Measurements from ENCODE around the gene CAMTA1. TPM values are rescaled to one million over a fixed set of nuclear protein-coding genes. Genes with fewer than 3 reads are reported as not detected.

CAMTA1 gene
- total and polyA plus RNA-seq, 3 experiments from 2014 or later: 60.2 to 79.0 (median 61.7) TPM

DNA sequence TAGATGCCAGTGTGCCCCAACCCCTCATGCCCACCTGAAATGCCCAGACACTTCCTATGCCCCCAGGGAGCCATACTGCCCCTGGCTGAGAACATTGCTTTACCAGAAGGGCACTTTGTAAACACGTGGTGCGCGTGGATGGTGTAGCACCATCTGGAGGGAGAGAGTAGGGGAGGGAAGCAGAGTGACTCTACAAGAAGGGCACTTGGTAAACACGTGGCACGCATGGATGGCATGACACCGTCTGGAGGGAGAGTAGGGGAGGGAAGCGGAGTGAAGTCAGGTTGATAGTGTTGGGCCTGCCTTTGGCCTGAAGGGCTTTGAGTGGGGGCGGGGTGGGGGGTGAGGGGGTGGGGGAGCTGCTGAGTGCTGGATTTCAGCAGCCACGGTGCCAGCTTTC is 661.8 kb downstream of the CAMTA1 start:
- ChIA-PET CTCF (no interaction called here), POLR2A (no interaction called here)
- no peak overlapping the region for H3K4me3 Mint-ChIP-seq
- H3K27me3 Mint-ChIP-seq: peaks cover 0 to 2% of the 10 kb centered on the region in 2 donors
- no peaks in the 10 kb centered on the region for H3K9me3 Mint-ChIP-seq
- Histone ChIP-seq H3K36me3 (ENCODE audit: insufficient read depth, low read length) (no peaks in the 10 kb centered on the region), H3K27me3 (ENCODE audit: insufficient read depth, low read length, poor library complexity, severe bottlenecking) (no peaks in the 10 kb centered on the region), H3K27ac (ENCODE audit: low read depth, low read length) (no peak overlapping the region), H3K9me3 (ENCODE audit: low read length) (no peaks in the 10 kb centered on the region), H3K4me1 (ENCODE audit: insufficient read depth, low read length) (no peaks in the 10 kb centered on the region), H3K4me3 (ENCODE audit: low read length) (no peak overlapping the region)
- no peak overlapping the region for H3K27ac Mint-ChIP-seq
- H3K4me1 Mint-ChIP-seq: no peaks in the 10 kb centered on the region
- no peak for DNase-seq
- H3K36me3 Mint-ChIP-seq: no peaks in the 10 kb centered on the region

GRCh38 chr1:7447736-7448135 is 662.5 kb downstream of the CAMTA1 start:
- Mint-ChIP-seq H3K27ac (no peak overlapping the region), H3K27me3 (peaks cover 0 to 2% of the 10 kb centered on the region in 2 donors), H3K9me3 (no peaks in the 10 kb centered on the region), H3K4me3 (no peak overlapping the region), H3K36me3 (no peaks in the 10 kb centered on the region), H3K4me1 (no peaks in the 10 kb centered on the region)
- CTCF ChIA-PET: no interaction called here
- no peaks in the 10 kb centered on the region for H3K4me1 ChIP-seq (ENCODE audit: insufficient read depth, low read length)
- no peaks in the 10 kb centered on the region for H3K36me3 ChIP-seq (ENCODE audit: insufficient read depth, low read length)
- DNase-seq: no peak
- POLR2A ChIA-PET: no interaction called here
- no peak overlapping the region for H3K27ac ChIP-seq (ENCODE audit: low read depth, low read length)
- no peaks in the 10 kb centered on the region for H3K27me3 ChIP-seq (ENCODE audit: insufficient read depth, low read length, poor library complexity, severe bottlenecking)
- H3K9me3 ChIP-seq (ENCODE audit: low read length): no peaks in the 10 kb centered on the region
- H3K4me3 ChIP-seq (ENCODE audit: low read length): no peak overlapping the region

DNA sequence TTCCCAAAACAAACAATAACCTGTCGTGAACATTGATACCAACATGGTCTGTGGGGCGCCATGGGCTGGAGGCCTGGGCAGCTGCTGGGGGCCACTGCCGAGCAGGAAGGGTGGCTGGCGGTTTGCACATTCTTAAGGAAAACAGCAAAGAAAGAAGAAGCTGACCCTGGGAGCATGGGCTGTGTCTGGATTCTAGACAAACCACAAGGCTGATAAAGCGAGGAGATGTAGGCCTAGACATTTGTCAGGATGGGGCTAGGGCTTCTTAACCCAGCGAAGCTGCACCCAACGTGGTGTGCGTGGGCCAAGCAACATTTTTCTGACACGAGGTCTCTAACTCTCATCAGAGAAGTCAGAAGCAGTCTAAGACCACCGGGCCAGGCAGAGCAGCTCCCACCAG is 663.7 kb downstream of the CAMTA1 start:
- Histone ChIP-seq H3K4me3 (ENCODE audit: low read length) (no peak overlapping the region), H3K27ac (ENCODE audit: low read depth, low read length) (no peak overlapping the region), H3K9me3 (ENCODE audit: low read length) (no peaks in the 10 kb centered on the region), H3K36me3 (ENCODE audit: insufficient read depth, low read length) (no peaks in the 10 kb centered on the region), H3K27me3 (ENCODE audit: insufficient read depth, low read length, poor library complexity, severe bottlenecking) (no peaks in the 10 kb centered on the region), H3K4me1 (ENCODE audit: insufficient read depth, low read length) (no peaks in the 10 kb centered on the region)
- no peak for DNase-seq
- POLR2A ChIA-PET: no interaction called here
- H3K4me3 Mint-ChIP-seq: no peak overlapping the region
- H3K36me3 Mint-ChIP-seq: no peaks in the 10 kb centered on the region
- CTCF ChIA-PET: no interaction called here
- H3K27me3 Mint-ChIP-seq: peaks cover 0 to 2% of the 10 kb centered on the region in 2 donors
- no peaks in the 10 kb centered on the region for H3K4me1 Mint-ChIP-seq
- no peak overlapping the region for H3K27ac Mint-ChIP-seq
- no peaks in the 10 kb centered on the region for H3K9me3 Mint-ChIP-seq

DNA sequence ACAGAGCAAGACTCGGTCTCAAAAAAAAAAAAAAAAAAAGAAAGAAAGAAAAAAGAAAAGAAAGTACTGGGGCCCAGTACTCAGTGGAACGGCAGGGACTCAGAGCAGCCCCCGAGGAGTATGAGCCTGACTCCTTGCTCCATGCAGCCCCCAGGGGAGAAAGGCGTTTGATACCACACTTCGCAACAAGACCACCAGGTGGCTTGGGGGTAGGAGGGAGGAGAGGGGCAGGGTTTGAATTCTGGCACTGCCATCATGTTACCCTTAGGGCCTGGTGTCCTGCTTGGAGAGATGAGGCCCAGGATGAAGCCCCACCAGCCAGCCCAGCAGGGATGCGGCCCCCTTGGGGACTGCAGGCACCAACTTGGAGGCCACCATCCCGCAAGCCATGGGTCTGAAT is 664.5 kb downstream of the CAMTA1 start:
- Histone ChIP-seq H3K4me1 (ENCODE audit: insufficient read depth, low read length) (no peaks in the 10 kb centered on the region), H3K36me3 (ENCODE audit: insufficient read depth, low read length) (no peaks in the 10 kb centered on the region), H3K27me3 (ENCODE audit: insufficient read depth, low read length, poor library complexity, severe bottlenecking) (no peaks in the 10 kb centered on the region), H3K9me3 (ENCODE audit: low read length) (no peaks in the 10 kb centered on the region), H3K4me3 (ENCODE audit: low read length) (no peak overlapping the region), H3K27ac (ENCODE audit: low read depth, low read length) (no peak overlapping the region)
- ChIA-PET CTCF (no interaction called here), POLR2A (no interaction called here)
- H3K4me1 Mint-ChIP-seq: no peaks in the 10 kb centered on the region
- no peaks in the 10 kb centered on the region for H3K36me3 Mint-ChIP-seq
- no peak overlapping the region for H3K27ac Mint-ChIP-seq
- H3K4me3 Mint-ChIP-seq: no peak overlapping the region
- H3K27me3 Mint-ChIP-seq: peaks cover 0 to 2% of the 10 kb centered on the region in 2 donors
- DNase-seq: no peak
- H3K9me3 Mint-ChIP-seq: no peaks in the 10 kb centered on the region

DNA sequence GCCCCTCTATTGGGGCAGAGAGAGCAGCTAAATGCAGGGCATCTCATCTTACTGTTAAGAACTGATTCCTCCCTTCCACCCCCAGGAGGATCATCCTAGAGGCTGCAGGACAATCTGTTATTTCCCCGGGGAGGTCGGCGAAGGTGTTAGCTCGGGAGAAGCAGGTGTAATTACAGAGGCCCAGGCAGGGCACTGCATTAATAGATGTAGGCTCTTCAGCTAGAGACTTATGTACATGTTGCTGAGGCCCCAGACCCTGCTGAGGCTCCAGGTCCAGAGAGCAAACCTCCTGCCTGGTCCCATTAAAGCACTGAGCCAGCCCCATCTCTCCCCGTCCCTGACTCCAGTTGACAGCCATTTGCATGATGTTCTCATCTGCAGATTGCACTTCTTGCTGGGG is 665.6 kb downstream of the CAMTA1 start:
- Histone ChIP-seq H3K9me3 (ENCODE audit: low read length) (no peaks in the 10 kb centered on the region), H3K27me3 (ENCODE audit: insufficient read depth, low read length, poor library complexity, severe bottlenecking) (no peaks in the 10 kb centered on the region), H3K4me3 (ENCODE audit: low read length) (no peak overlapping the region), H3K4me1 (ENCODE audit: insufficient read depth, low read length) (no peaks in the 10 kb centered on the region), H3K36me3 (ENCODE audit: insufficient read depth, low read length) (no peaks in the 10 kb centered on the region), H3K27ac (ENCODE audit: low read depth, low read length) (no peak overlapping the region)
- Mint-ChIP-seq H3K4me1 (no peaks in the 10 kb centered on the region), H3K36me3 (no peaks in the 10 kb centered on the region), H3K27me3 (no peaks in the 10 kb centered on the region), H3K4me3 (no peak overlapping the region), H3K9me3 (no peaks in the 10 kb centered on the region), H3K27ac (no peak overlapping the region)
- CTCF ChIA-PET: no interaction called here
- POLR2A ChIA-PET: no interaction called here
- DNase-seq: no peak

GRCh38 chr1:7453038-7453437 is 667.8 kb downstream of the CAMTA1 start:
- ChIA-PET POLR2A (no interaction called here), CTCF (no interaction called here)
- H3K27ac Mint-ChIP-seq: no peak overlapping the region
- H3K36me3 Mint-ChIP-seq: no peaks in the 10 kb centered on the region
- H3K4me1 Mint-ChIP-seq: no peaks in the 10 kb centered on the region
- no peaks in the 10 kb centered on the region for H3K27me3 Mint-ChIP-seq
- no peak overlapping the region for H3K4me3 Mint-ChIP-seq
- H3K27me3 ChIP-seq (ENCODE audit: insufficient read depth, low read length, poor library complexity, severe bottlenecking): no peaks in the 10 kb centered on the region
- H3K27ac ChIP-seq (ENCODE audit: low read depth, low read length): no peak overlapping the region
- no peaks in the 10 kb centered on the region for H3K9me3 Mint-ChIP-seq
- no peaks in the 10 kb centered on the region for H3K36me3 ChIP-seq (ENCODE audit: insufficient read depth, low read length)
- no peak for DNase-seq
- no peaks in the 10 kb centered on the region for H3K9me3 ChIP-seq (ENCODE audit: low read length)
- no peaks in the 10 kb centered on the region for H3K4me1 ChIP-seq (ENCODE audit: insufficient read depth, low read length)
- H3K4me3 ChIP-seq (ENCODE audit: low read length): no peak overlapping the region

DNA sequence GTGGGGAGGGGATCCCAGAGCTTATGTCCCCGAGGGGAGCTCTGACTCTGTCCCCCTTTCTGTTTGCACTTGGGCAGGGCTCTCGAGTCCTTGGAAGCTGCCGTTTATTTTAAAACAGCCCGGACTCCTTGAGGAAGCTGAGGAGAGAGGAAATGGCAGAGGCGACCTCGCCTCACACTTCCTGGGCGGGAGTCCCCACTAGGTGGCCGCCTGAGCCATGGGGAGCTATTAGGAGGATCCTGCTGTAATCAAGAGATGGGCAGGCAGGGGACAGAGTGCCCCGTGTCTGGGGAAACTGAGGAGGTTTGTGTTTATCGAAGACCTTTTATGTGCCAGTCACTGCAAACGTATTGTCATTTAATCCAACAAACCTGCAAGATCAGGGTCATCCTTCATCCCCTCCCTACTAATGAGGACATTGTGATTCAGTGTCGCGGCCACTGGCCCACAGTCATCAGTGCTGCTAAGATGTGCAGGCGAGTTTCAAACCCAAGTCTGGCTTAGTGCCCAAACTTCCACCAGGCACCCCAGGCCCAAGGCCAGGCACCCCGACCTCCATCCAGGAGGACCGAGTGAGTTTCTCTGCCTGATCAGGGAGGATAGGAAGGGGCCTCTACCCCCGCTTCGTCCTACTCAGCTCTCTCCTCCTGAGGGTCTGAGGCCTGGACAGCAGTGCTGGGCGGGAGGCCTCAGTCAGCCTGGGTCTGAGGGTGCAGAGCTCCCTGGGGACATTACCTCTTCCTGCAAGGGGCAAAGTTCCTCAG is 669.0 kb downstream of the CAMTA1 start:
- no peaks in the 10 kb centered on the region for H3K9me3 Mint-ChIP-seq
- ChIA-PET POLR2A (no interaction called here), CTCF (no interaction called here)
- no peaks in the 10 kb centered on the region for H3K27me3 Mint-ChIP-seq
- Histone ChIP-seq H3K4me3 (ENCODE audit: low read length) (no peak overlapping the region), H3K27me3 (ENCODE audit: insufficient read depth, low read length, poor library complexity, severe bottlenecking) (no peaks in the 10 kb centered on the region), H3K4me1 (ENCODE audit: insufficient read depth, low read length) (no peaks in the 10 kb centered on the region), H3K27ac (ENCODE audit: low read depth, low read length) (no peak overlapping the region), H3K9me3 (ENCODE audit: low read length) (no peaks in the 10 kb centered on the region), H3K36me3 (ENCODE audit: insufficient read depth, low read length) (no peaks in the 10 kb centered on the region)
- H3K4me3 Mint-ChIP-seq: no peak overlapping the region
- no peaks in the 10 kb centered on the region for H3K4me1 Mint-ChIP-seq
- no peak for DNase-seq
- H3K27ac Mint-ChIP-seq: no peak overlapping the region
- H3K36me3 Mint-ChIP-seq: no peaks in the 10 kb centered on the region

GRCh38 chr1:7454895-7455784 is 669.9 kb downstream of the CAMTA1 start:
- no peak overlapping the region for H3K27ac Mint-ChIP-seq
- ChIA-PET POLR2A (no interaction called here), CTCF (no interaction called here)
- H3K4me1 Mint-ChIP-seq: no peaks in the 10 kb centered on the region
- H3K4me1 ChIP-seq (ENCODE audit: insufficient read depth, low read length): no peaks in the 10 kb centered on the region
- no peaks in the 10 kb centered on the region for H3K9me3 ChIP-seq (ENCODE audit: low read length)
- DNase-seq: no peak
- H3K4me3 ChIP-seq (ENCODE audit: low read length): no peak overlapping the region
- H3K27me3 ChIP-seq (ENCODE audit: insufficient read depth, low read length, poor library complexity, severe bottlenecking): no peaks in the 10 kb centered on the region
- H3K36me3 ChIP-seq (ENCODE audit: insufficient read depth, low read length): no peaks in the 10 kb centered on the region
- H3K9me3 Mint-ChIP-seq: no peaks in the 10 kb centered on the region
- H3K36me3 Mint-ChIP-seq: no peaks in the 10 kb centered on the region
- H3K27ac ChIP-seq (ENCODE audit: low read depth, low read length): no peak overlapping the region
- H3K27me3 Mint-ChIP-seq: no peaks in the 10 kb centered on the region
- no peak overlapping the region for H3K4me3 Mint-ChIP-seq

All from CD8-positive, alpha-beta memory T cell (primary cell).